ENCODE results near the gene SLC41A3. TPM values are rescaled to one million over a fixed set of nuclear protein-coding genes. Genes with fewer than 3 reads are reported as not detected.
A peak's percentile ranks its signal among the peaks of the same experiment; 100 is the strongest.

SLC41A3 gene
- total RNA-seq, 1 experiment from 2014 or later, result 35.5 TPM

- H3K9ac ChIP-seq (ENCODE audit: extremely low read depth, insufficient read length, low read length), result no peak overlapping the region
- TF ChIP-seq CTCF (conservative IDR thresholded peaks at IDR 0.05), result no peak
- H3K27me3 ChIP-seq (ENCODE audit: insufficient read depth, low read length), result no peaks in the 10 kb centered on the region
- H3K27ac ChIP-seq (ENCODE audit: insufficient read length, low read depth, low read length), result no peak overlapping the region
- H3K9me3 Mint-ChIP-seq, result no peaks in the 10 kb centered on the region
- no peak overlapping the region for H4K91ac ChIP-seq (ENCODE audit: insufficient read length, low read depth, low read length)
- no peak overlapping the region for H2AFZ ChIP-seq (ENCODE audit: low read length)
- no peaks in the 10 kb centered on the region for H3K79me2 ChIP-seq (ENCODE audit: insufficient read depth, low read length)
- H2BK5ac ChIP-seq (ENCODE audit: insufficient read length, low read length), result no peak overlapping the region
- no peak overlapping the region for H3K23ac ChIP-seq (ENCODE audit: insufficient read length, low read depth, low read length)
- no peak overlapping the region; a peak in 1 of 5 replicates for H3K4me3 Mint-ChIP-seq
- H3K18ac ChIP-seq (ENCODE audit: insufficient read length, low read depth, low read length), result no peak overlapping the region
- no peaks in the 10 kb centered on the region for H3K23me2 ChIP-seq (ENCODE audit: insufficient read length, low read depth, low read length, poor library complexity, severe bottlenecking)
- no peak overlapping the region for H2AK5ac ChIP-seq (ENCODE audit: insufficient read length, low read length)
- H3K27me3 Mint-ChIP-seq (ENCODE audit: low read depth), result peaks cover 3% of the 10 kb centered on the region
- no peaks in the 10 kb centered on the region for H3K79me1 ChIP-seq (ENCODE audit: insufficient read depth, low read depth, low read length, poor library complexity, severe bottlenecking)
- peaks cover 15 to 34% of the 10 kb centered on the region in 2 experiments for H3K4me1 Mint-ChIP-seq
- no peaks in the 10 kb centered on the region for H3K4me1 ChIP-seq (ENCODE audit: insufficient read depth, low read length)
- no peaks in the 10 kb centered on the region for H4K20me1 ChIP-seq (ENCODE audit: control insufficient read depth, insufficient read depth, insufficient read length)
- peak; percentile 23 for DNase-seq
- WGBS (ENCODE audit: extremely low coverage, insufficient read length, low lambda C conversion rate), result no CpG with 5 or more reads among the region's 10 CpGs
- peak overlapping the region in 1 of 3 experiments; percentile 44; a peak in 1 of 7 replicates for H3K27ac Mint-ChIP-seq
- H2BK120ac ChIP-seq (ENCODE audit: low read depth, low read length, poor library complexity, severe bottlenecking), result no peak overlapping the region
- no peak overlapping the region for H2BK12ac ChIP-seq (ENCODE audit: insufficient read length, low read depth, low read length)
- no peak overlapping the region for H3T11ph ChIP-seq (ENCODE audit: low read length)
- H4K5ac ChIP-seq (ENCODE audit: insufficient read length, low read depth, low read length), result no peak overlapping the region
- H4K8ac ChIP-seq (replicated peaks; ENCODE audit: insufficient read length, low read depth, low read length), result no peak overlapping the region
- no peak overlapping the region; the same call in 1 of the 2 replicates for H3K14ac ChIP-seq (ENCODE audit: insufficient read depth, low read length)
- H3K4ac ChIP-seq (ENCODE audit: low read depth, low read length), result no peak overlapping the region
- no peak overlapping the region for H3K4me2 ChIP-seq (ENCODE audit: insufficient read depth, insufficient read length, low read length)
- no peak overlapping the region for H2BK20ac ChIP-seq (ENCODE audit: low read depth, low read length, poor library complexity, severe bottlenecking)
- no peak overlapping the region for H3K56ac ChIP-seq (ENCODE audit: insufficient read length, low read depth, low read length)
- no peaks in the 10 kb centered on the region for H3K9me3 ChIP-seq (ENCODE audit: control insufficient read depth, low read depth, low read length)
- no peak overlapping the region for H2BK15ac ChIP-seq (ENCODE audit: low read depth, low read length)
- H3K36me3 Mint-ChIP-seq (ENCODE audit: insufficient read depth in 1 of 3, low read depth in 3 of 3), result no peaks in the 10 kb centered on the region
Observed at GRCh38 chr3:126126811-126127431, 43.0 kb upstream of the SLC41A3 start.
